Middle frontal gyrus (tissue), 1 donor: Measurements from ENCODE around the gene VSIR.

Source experiments
- DNase-seq: peaks from one replicate; pipeline ENCODE4 v3.0.0-alpha.2; 2015; ENCODE audit warnings: low spot score; ENCODE audit errors: extremely low spot score

The VSIR gene

GRCh38 chr10:71782917-71783490 lies 9.7 kb upstream of the VSIR start:
- no peak for DNase-seq

- no peak for DNase-seq
Measured at GRCh38 chr10:71782221-71782916, 9.0 kb upstream of the VSIR start.

- no peak for DNase-seq
Measured at GRCh38 chr10:71780719-71781118, 7.4 kb upstream of the VSIR start.

GRCh38 chr10:71780156-71780555 lies 6.8 kb upstream of the VSIR start:
- DNase-seq, result no peak

DNA sequence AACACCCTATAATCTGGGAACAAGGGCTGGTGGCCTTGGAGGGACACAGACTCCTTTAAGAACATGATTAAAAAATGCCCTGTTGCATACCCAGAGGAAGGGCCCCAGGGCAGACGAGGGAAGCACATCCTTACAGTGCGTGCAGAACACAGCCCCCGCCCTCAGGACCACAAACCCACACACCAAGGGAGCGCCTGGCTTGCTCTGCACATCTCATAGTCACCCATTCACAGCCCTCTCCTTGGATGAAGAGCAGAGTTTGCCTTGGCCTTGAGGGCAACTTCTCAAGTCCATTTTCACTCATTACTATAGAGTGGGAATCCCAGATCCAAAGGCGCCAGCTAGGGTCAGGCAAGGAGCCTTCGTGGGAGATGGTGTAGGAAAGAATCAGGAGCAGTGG lies 6.3 kb upstream of the VSIR start:
- DNase-seq, result no peak

- no peak for DNase-seq
Measured at GRCh38 chr10:71778071-71778825, 4.9 kb upstream of the VSIR start.

GRCh38 chr10:71777213-71777985 lies 4.1 kb upstream of the VSIR start:
- DNase-seq, result no peak

GRCh38 chr10:71776481-71776925 lies 3.2 kb upstream of the VSIR start:
- DNase-seq, result no peak

- DNase-seq, result no peak
Measured at GRCh38 chr10:71774916-71775702, 1.8 kb upstream of the VSIR start.

DNA sequence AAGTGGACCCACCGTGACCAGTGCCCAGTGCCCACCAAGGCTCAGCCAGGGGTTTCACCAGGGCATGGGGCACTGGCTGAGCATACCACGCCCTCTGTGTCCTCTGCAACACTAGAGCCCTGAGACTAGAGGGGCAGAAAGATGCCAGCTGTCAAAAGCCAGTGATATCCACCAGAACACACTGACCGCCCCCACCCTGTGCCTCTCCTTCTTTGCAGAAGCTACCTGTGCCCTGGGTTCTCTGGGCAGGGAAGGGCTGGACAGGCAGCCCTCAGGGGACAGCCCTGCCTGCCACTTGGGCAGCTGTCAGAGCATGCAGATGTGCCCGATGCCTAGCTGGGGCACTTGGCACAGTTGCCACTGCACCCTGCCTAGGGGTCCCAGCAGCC lies 494 bp downstream of the VSIR start:
- no peak for DNase-seq

GRCh38 chr10:71771821-71772617 lies 1.3 kb downstream of the VSIR start:
- DNase-seq, result no peak

GRCh38 chr10:71771204-71771603 lies 2.1 kb downstream of the VSIR start:
- no peak for DNase-seq

- no peak for DNase-seq
Measured at GRCh38 chr10:71770789-71771188, 2.5 kb downstream of the VSIR start.

DNA sequence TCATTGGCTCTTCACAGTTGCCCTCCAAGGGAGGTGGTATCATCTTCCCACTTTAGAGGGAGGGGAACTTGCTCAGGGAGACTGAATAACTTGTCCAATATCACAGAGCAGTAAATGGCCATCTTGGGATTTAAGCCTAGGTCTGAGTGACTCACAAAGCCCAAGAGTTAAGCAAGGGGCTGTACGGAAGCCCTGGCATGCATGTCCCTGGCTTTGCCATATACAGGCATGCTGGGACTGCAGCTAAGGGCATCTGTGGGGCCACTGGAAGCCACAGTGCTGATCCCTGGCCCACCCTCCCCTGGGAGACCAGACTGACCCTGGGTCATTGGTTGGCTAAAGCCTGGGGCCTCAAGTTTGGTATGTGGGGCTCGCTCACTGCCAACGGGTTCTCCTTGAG lies 3.1 kb downstream of the VSIR start:
- DNase-seq, result no peak

- no peak for DNase-seq
Measured at GRCh38 chr10:71769279-71769823, 4.0 kb downstream of the VSIR start.

DNA sequence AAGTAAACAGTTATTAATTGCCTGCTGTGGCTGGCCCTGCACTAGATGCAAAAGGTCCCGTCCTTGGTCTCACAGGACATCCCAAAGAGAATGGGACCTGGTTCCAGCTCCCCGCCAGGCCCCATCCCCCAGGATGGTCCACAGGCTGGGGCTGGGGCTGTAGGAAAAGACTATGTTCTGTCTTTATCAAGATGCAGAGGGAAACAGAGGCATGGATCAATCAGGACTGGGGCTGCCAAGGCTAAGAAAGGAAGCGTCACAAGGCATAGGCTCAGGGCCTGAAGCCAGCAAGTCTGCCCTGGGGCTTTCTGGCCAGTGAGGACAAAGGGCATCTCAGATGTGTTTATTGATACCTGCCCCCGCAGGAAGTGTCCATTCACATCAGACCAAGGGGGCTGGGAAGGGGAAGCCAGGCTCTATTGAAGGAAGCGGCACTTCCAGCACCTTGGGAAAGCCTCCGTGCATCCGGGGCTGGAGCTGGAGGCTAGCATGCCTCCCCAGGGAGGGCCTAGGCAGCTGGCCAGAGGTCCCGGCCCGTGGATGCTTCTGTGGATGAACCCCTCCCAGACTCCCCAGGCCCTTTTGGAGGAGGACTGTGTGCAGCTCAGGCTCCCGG lies 5.8 kb downstream of the VSIR start:
- no peak for DNase-seq

- no peak for DNase-seq
Measured at GRCh38 chr10:71766717-71767419, 6.5 kb downstream of the VSIR start.

GRCh38 chr10:71765906-71766716 lies 7.2 kb downstream of the VSIR start:
- DNase-seq, result no peak
